ENCODE data around the gene KCNH1.

The KCNH1 gene

DNA sequence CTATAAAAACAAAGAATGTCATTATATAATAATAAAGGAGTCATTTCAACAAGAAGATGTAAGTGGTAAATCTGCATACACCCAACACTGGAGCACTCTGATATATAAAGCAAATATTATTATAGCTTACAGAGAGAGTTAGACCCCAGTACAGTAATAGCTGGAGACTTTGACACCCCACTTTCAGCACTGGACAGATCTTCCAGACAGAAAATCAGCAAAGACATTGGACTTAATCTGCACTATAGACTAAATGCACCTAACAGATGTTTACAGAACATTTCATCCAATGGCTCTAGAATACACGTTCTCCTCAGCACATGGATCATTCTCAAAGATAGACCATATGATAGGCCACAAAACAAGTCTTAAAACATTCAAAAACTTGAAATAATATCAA lies 20.0 kb upstream of the KCNH1 start:
- Histone ChIP-seq H3K4me1 (ENCODE audit: control insufficient read depth in 2 of 2, insufficient read depth in 1 of 2, low read depth in 1 of 2, low read length in 2 of 2) (no peaks in the 10 kb centered on the region), H3K14ac (ENCODE audit: low read length) (no peak overlapping the region), H2AFZ (ENCODE audit: low read length) (no peak overlapping the region), H2AK5ac (ENCODE audit: low read depth, low read length) (no peak overlapping the region), H3K27ac (replicated peaks; ENCODE audit: low read length) (no peak overlapping the region), H3K18ac (ENCODE audit: low read length) (no peak overlapping the region), H4K91ac (ENCODE audit: low read depth, low read length, poor library complexity) (no peak overlapping the region), H3K4me3 (ENCODE audit: low read length in 2 of 2) (no peak overlapping the region), H3K4ac (ENCODE audit: low read length) (no peak overlapping the region), H3K23ac (ENCODE audit: low read depth, low read length, poor library complexity) (no peak overlapping the region), H3K4me2 (ENCODE audit: insufficient read depth, low read length, poor library complexity, severe bottlenecking) (no peak overlapping the region), H2BK5ac (ENCODE audit: low read length) (no peak overlapping the region), H4K8ac (ENCODE audit: low read depth, low read length) (no peak overlapping the region), H3K9ac (ENCODE audit: low read depth, low read length, poor library complexity) (no peak overlapping the region), H3K9me3 (replicated peaks in 1 of 2; ENCODE audit: control insufficient read depth in 2 of 2, insufficient read depth in 1 of 2, low read depth in 1 of 2, low read length in 2 of 2) (no peaks in the 10 kb centered on the region), H2BK120ac (ENCODE audit: low read depth, low read length) (no peak overlapping the region), H3K36me3 (replicated peaks in 1 of 2; ENCODE audit: control insufficient read depth in 2 of 2, insufficient read depth in 2 of 2, low read length in 2 of 2) (no peaks in the 10 kb centered on the region), H2BK12ac (ENCODE audit: low read length) (no peak overlapping the region), H2BK15ac (ENCODE audit: low read length) (no peak overlapping the region), H3K79me1 (ENCODE audit: low read depth, low read length) (no peaks in the 10 kb centered on the region), H3K27me3 (ENCODE audit: control insufficient read depth in 3 of 3, insufficient read depth in 3 of 3, low read depth in 1 of 3, low read length in 3 of 3) (no peaks in the 10 kb centered on the region)
- no CpG with 5 or more reads among the region's 1 CpG for WGBS, 2 donors (ENCODE audit: extremely low coverage in 2 of 2, insufficient read length in 2 of 2, insufficient replicate concordance in 1 of 2)
- DNase-seq (ENCODE audit: low spot score) = no peak

DNA sequence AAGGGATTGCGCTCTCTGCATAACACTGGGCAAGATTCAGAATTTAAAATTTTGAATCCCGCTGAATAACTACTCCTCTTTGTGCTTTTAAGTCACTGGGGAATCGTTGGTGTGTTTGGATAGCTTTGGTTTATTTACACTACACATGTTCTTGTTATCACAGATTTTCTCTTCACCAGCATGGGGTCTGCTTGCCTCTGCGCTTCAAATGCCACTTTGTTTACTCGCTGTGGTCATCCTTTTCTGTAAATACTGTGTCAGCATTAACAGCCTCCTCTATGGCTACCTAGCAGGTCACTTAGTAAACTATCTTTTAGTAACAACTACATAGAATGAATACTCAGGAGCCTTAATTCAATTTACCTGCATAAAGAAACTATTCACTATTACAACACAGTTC lies 14.4 kb upstream of the KCNH1 start:
- no CpG with 5 or more reads among the region's 5 CpGs for WGBS, 2 donors (ENCODE audit: extremely low coverage in 2 of 2, insufficient read length in 2 of 2, insufficient replicate concordance in 1 of 2)
- Histone ChIP-seq H3K23ac (ENCODE audit: low read depth, low read length, poor library complexity) (no peak overlapping the region), H3K4ac (ENCODE audit: low read length) (no peak overlapping the region), H3K4me3 (ENCODE audit: low read length in 2 of 2) (no peak overlapping the region), H2AFZ (ENCODE audit: low read length) (no peak overlapping the region), H2BK15ac (ENCODE audit: low read length) (no peak overlapping the region), H3K36me3 (replicated peaks in 1 of 2; ENCODE audit: control insufficient read depth in 2 of 2, insufficient read depth in 2 of 2, low read length in 2 of 2) (no peaks in the 10 kb centered on the region), H2BK5ac (ENCODE audit: low read length) (no peak overlapping the region), H3K79me1 (ENCODE audit: low read depth, low read length) (no peaks in the 10 kb centered on the region), H3K9ac (ENCODE audit: low read depth, low read length, poor library complexity) (no peak overlapping the region), H4K91ac (ENCODE audit: low read depth, low read length, poor library complexity) (no peak overlapping the region), H4K8ac (ENCODE audit: low read depth, low read length) (no peak overlapping the region), H2BK12ac (ENCODE audit: low read length) (no peak overlapping the region), H3K27me3 (ENCODE audit: control insufficient read depth in 3 of 3, insufficient read depth in 3 of 3, low read depth in 1 of 3, low read length in 3 of 3) (no peaks in the 10 kb centered on the region), H3K18ac (ENCODE audit: low read length) (no peak overlapping the region), H3K27ac (replicated peaks; ENCODE audit: low read length) (no peak overlapping the region), H2AK5ac (ENCODE audit: low read depth, low read length) (no peak overlapping the region), H3K9me3 (replicated peaks in 1 of 2; ENCODE audit: control insufficient read depth in 2 of 2, insufficient read depth in 1 of 2, low read depth in 1 of 2, low read length in 2 of 2) (no peaks in the 10 kb centered on the region), H2BK120ac (ENCODE audit: low read depth, low read length) (no peak overlapping the region), H3K4me1 (ENCODE audit: control insufficient read depth in 2 of 2, insufficient read depth in 1 of 2, low read depth in 1 of 2, low read length in 2 of 2) (no peaks in the 10 kb centered on the region), H3K4me2 (ENCODE audit: insufficient read depth, low read length, poor library complexity, severe bottlenecking) (no peak overlapping the region), H3K14ac (ENCODE audit: low read length) (no peak overlapping the region)
- no peak for DNase-seq (ENCODE audit: low spot score)

DNA sequence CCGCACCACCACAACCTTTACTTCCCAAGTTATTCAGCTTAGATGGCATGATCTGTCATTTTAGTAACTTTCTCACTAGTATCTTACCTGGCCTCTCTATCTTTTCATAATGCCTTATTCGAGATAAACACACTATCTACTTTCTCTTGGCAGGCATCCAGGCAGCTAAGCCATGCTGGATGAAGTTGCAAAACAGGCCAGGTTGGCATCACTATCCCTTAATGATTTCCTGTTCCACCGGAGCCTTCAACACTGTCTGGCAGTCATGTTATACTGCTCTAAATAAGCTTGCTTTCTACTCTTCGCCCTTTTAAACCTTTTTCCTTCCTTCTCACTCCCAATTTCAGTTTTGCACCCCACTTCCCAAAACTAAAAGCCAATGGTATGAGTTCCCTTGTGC lies 12.0 kb upstream of the KCNH1 start:
- H2BK120ac ChIP-seq (ENCODE audit: low read depth, low read length) = no peak overlapping the region
- no peak overlapping the region for H3K4me3 ChIP-seq (ENCODE audit: low read length in 2 of 2)
- no peak overlapping the region for H3K4me2 ChIP-seq (ENCODE audit: insufficient read depth, low read length, poor library complexity, severe bottlenecking)
- no peaks in the 10 kb centered on the region for H3K27me3 ChIP-seq (ENCODE audit: control insufficient read depth in 3 of 3, insufficient read depth in 3 of 3, low read depth in 1 of 3, low read length in 3 of 3)
- H4K91ac ChIP-seq (ENCODE audit: low read depth, low read length, poor library complexity) = no peak overlapping the region
- H3K4ac ChIP-seq (ENCODE audit: low read length) = no peak overlapping the region
- H3K27ac ChIP-seq (replicated peaks; ENCODE audit: low read length) = no peak overlapping the region
- 100% methylated on average over 1 of the region's 4 CpGs; no CpG with 5 or more reads in 1 of the 2 donors for WGBS, 2 donors (ENCODE audit: extremely low coverage in 2 of 2, insufficient read length in 2 of 2, insufficient replicate concordance in 1 of 2)
- no peaks in the 10 kb centered on the region for H3K4me1 ChIP-seq (ENCODE audit: control insufficient read depth in 2 of 2, insufficient read depth in 1 of 2, low read depth in 1 of 2, low read length in 2 of 2)
- no peak overlapping the region for H3K18ac ChIP-seq (ENCODE audit: low read length)
- no peaks in the 10 kb centered on the region for H3K9me3 ChIP-seq (replicated peaks in 1 of 2; ENCODE audit: control insufficient read depth in 2 of 2, insufficient read depth in 1 of 2, low read depth in 1 of 2, low read length in 2 of 2)
- no peak overlapping the region for H2BK15ac ChIP-seq (ENCODE audit: low read length)
- H2BK5ac ChIP-seq (ENCODE audit: low read length) = no peak overlapping the region
- H3K9ac ChIP-seq (ENCODE audit: low read depth, low read length, poor library complexity) = no peak overlapping the region
- H4K8ac ChIP-seq (ENCODE audit: low read depth, low read length) = no peak overlapping the region
- no peak overlapping the region for H2AFZ ChIP-seq (ENCODE audit: low read length)
- H2AK5ac ChIP-seq (ENCODE audit: low read depth, low read length) = no peak overlapping the region
- H3K79me1 ChIP-seq (ENCODE audit: low read depth, low read length) = no peaks in the 10 kb centered on the region
- H3K36me3 ChIP-seq (replicated peaks in 1 of 2; ENCODE audit: control insufficient read depth in 2 of 2, insufficient read depth in 2 of 2, low read length in 2 of 2) = no peaks in the 10 kb centered on the region
- H3K23ac ChIP-seq (ENCODE audit: low read depth, low read length, poor library complexity) = no peak overlapping the region
- no peak for DNase-seq (ENCODE audit: low spot score)
- no peak overlapping the region for H3K14ac ChIP-seq (ENCODE audit: low read length)
- no peak overlapping the region for H2BK12ac ChIP-seq (ENCODE audit: low read length)

DNA sequence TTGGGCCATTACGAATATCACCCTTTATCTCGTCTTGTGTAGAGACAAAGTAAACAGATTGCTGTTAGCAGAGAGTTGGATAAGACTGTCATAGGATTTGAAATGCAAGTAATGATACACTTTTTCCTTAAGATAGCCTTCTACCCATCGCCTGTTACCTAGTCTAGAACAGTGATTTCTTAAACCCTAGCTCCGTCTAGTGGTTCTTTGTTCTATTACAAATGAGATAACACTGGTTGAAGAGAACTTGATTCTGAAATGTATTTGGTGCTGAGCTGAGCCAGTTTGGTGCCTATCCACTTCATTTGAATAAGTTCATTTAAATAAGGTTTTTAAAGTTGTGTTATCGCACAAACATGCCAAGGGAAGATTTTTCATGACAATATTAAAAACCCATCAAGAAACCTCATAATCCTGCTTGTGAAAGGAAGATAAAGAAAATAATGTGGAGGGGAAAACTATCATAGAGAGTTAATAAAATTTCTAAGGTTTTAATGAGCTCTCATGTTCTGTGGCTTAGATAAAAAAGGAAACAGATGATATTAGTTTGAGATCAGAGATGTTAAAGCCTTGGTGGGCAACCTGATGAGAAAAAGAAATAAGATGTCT lies 1.5 kb upstream of the KCNH1 start:
- no peak overlapping the region for H4K91ac ChIP-seq (ENCODE audit: low read depth, low read length, poor library complexity)
- no peak overlapping the region for H3K4me3 ChIP-seq (ENCODE audit: low read length in 2 of 2)
- no peak overlapping the region for H2AK5ac ChIP-seq (ENCODE audit: low read depth, low read length)
- no peak overlapping the region for H2AFZ ChIP-seq (ENCODE audit: low read length)
- H4K8ac ChIP-seq (ENCODE audit: low read depth, low read length) = no peak overlapping the region
- no peak overlapping the region for H3K14ac ChIP-seq (ENCODE audit: low read length)
- H3K4ac ChIP-seq (ENCODE audit: low read length) = no peak overlapping the region
- no peak overlapping the region for H3K18ac ChIP-seq (ENCODE audit: low read length)
- no peak overlapping the region for H3K4me2 ChIP-seq (ENCODE audit: insufficient read depth, low read length, poor library complexity, severe bottlenecking)
- H2BK12ac ChIP-seq (ENCODE audit: low read length) = no peak overlapping the region
- DNase-seq (ENCODE audit: low spot score) = peak; percentile 23
- no CpG with 5 or more reads among the region's 5 CpGs for WGBS, 2 donors (ENCODE audit: extremely low coverage in 2 of 2, insufficient read length in 2 of 2, insufficient replicate concordance in 1 of 2)
- no peak overlapping the region for H2BK5ac ChIP-seq (ENCODE audit: low read length)
- H3K36me3 ChIP-seq (replicated peaks in 1 of 2; ENCODE audit: control insufficient read depth in 2 of 2, insufficient read depth in 2 of 2, low read length in 2 of 2) = no peaks in the 10 kb centered on the region
- no peak overlapping the region for H2BK120ac ChIP-seq (ENCODE audit: low read depth, low read length)
- H3K9me3 ChIP-seq (replicated peaks in 1 of 2; ENCODE audit: control insufficient read depth in 2 of 2, insufficient read depth in 1 of 2, low read depth in 1 of 2, low read length in 2 of 2) = no peaks in the 10 kb centered on the region
- no peak overlapping the region for H3K9ac ChIP-seq (ENCODE audit: low read depth, low read length, poor library complexity)
- H3K27ac ChIP-seq (replicated peaks; ENCODE audit: low read length) = no peak overlapping the region
- peaks cover 3% of the 10 kb centered on the region in 2 donors for H3K4me1 ChIP-seq (ENCODE audit: control insufficient read depth in 2 of 2, insufficient read depth in 1 of 2, low read depth in 1 of 2, low read length in 2 of 2)
- H3K23ac ChIP-seq (ENCODE audit: low read depth, low read length, poor library complexity) = no peak overlapping the region
- H3K79me1 ChIP-seq (ENCODE audit: low read depth, low read length) = no peaks in the 10 kb centered on the region
- peaks cover 0 to 12% (median 0%) of the 10 kb centered on the region in 3 experiments for H3K27me3 ChIP-seq (ENCODE audit: control insufficient read depth in 3 of 3, insufficient read depth in 3 of 3, low read depth in 1 of 3, low read length in 3 of 3)
- H2BK15ac ChIP-seq (ENCODE audit: low read length) = no peak overlapping the region

Data from neuronal stem cell (in vitro differentiated cells).